Neural crest cell (in vitro differentiated cells): Measurements from ENCODE around the gene SPTLC1. TPM values are rescaled to one million over a fixed set of nuclear protein-coding genes. Genes with fewer than 3 reads are reported as not detected.
"Not testable (repeated sequence)": the region's sequence is repeated elsewhere in the genome, so short reads cannot be mapped to it uniquely, and the experiment has no call there.

Experiments
- DNase-seq: peaks from one replicate; pipeline ENCODE4 v3.0.0; 2021; ENCODE audit warnings: low read depth, mixed read lengths, low spot score
- H3K27ac Mint-ChIP-seq: one replicate; pipeline ENCODE4 v1.8.0; 2021; ENCODE audit warnings: mild to moderate bottlenecking, mixed read lengths; ENCODE audit not compliant: unreplicated experiment
- H3K27me3 Mint-ChIP-seq: 2 replicates; pipeline ENCODE4 v1.8.0; 2021; ENCODE audit warnings: low read depth, mild to moderate bottlenecking, mixed read lengths
- H3K36me3 Mint-ChIP-seq: 2 replicates; pipeline ENCODE4 v1.8.0; 2021; ENCODE audit warnings: low read depth, mild to moderate bottlenecking, mixed read lengths
- H3K4me1 Mint-ChIP-seq: 2 replicates; pipeline ENCODE4 v1.8.0; 2021; ENCODE audit warnings: mixed read lengths
- H3K4me3 Mint-ChIP-seq: one replicate; pipeline ENCODE4 v1.8.0; 2021; ENCODE audit warnings: mild to moderate bottlenecking, mixed read lengths
- H3K9me3 Mint-ChIP-seq: 2 replicates; pipeline ENCODE4 v1.8.0; 2021; ENCODE audit warnings: mixed read lengths
- total RNA-seq: library from RNA; stranded (reverse); gene quantifications from 2 replicates; pipeline ENCODE4 v1.2.1, GENCODE V29; 2021
- TF ChIP-seq, protein P1 (sequence below): fragments of 200-600 bp; sonication (generic); conservative IDR thresholded peaks from 2 replicates; pipeline ENCODE4 v1.5.0; 2021; ENCODE audit warnings: antibody characterized with exemption, mild to moderate bottlenecking

The SPTLC1 gene
- total RNA-seq, 1 donor from 2014 or later = 51.8 TPM

DNA sequence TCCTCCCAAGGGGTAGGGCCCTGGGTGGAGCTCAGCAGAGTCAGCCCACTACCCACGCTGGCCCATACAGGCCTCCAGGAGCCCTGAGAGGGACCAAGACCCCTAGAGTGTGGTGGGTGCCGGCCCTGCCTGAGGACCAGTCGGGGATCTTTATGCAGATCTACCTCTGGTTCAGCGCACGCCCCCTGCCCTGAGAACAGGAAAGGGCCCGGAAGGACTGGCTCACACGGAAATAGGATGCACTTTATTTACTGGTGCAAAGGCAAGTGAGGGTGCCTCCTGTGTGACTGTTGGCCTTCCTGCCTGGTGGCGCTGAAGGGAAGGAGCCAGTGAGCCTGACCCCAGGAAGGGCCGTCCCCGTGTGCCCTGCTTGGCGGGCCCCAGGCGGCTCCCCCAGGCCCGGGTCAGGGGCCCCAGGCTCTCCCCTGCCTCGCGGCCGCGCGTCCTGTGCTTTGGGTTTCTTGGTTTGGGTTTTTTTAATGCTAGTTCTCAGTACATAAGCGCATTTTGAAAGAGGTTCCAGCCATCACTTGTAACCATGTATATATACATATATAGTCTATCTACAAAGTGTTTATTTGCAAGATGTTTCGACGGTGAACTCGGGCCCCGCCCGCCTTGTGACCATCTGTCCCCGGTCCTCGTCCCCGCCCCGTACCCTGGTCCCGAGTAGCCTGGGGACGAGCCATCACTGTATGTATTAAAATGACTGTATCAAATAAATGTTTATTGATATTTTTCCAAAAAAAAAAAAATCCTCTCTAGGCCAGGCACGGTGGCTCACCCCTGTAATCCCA lies 88.8 kb downstream of the SPTLC1 start:
- no peak for DNase-seq
- Mint-ChIP-seq H3K36me3 (peaks cover 6% of the 10 kb centered on the region), H3K9me3 (peaks cover 2% of the 10 kb centered on the region), H3K4me3 (no peak overlapping the region), H3K27me3 (no peaks in the 10 kb centered on the region), H3K4me1 (no peaks in the 10 kb centered on the region), H3K27ac (no peak overlapping the region)
- TF ChIP-seq, protein P1, sequence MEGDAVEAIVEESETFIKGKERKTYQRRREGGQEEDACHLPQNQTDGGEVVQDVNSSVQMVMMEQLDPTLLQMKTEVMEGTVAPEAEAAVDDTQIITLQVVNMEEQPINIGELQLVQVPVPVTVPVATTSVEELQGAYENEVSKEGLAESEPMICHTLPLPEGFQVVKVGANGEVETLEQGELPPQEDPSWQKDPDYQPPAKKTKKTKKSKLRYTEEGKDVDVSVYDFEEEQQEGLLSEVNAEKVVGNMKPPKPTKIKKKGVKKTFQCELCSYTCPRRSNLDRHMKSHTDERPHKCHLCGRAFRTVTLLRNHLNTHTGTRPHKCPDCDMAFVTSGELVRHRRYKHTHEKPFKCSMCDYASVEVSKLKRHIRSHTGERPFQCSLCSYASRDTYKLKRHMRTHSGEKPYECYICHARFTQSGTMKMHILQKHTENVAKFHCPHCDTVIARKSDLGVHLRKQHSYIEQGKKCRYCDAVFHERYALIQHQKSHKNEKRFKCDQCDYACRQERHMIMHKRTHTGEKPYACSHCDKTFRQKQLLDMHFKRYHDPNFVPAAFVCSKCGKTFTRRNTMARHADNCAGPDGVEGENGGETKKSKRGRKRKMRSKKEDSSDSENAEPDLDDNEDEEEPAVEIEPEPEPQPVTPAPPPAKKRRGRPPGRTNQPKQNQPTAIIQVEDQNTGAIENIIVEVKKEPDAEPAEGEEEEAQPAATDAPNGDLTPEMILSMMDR = no peak

DNA sequence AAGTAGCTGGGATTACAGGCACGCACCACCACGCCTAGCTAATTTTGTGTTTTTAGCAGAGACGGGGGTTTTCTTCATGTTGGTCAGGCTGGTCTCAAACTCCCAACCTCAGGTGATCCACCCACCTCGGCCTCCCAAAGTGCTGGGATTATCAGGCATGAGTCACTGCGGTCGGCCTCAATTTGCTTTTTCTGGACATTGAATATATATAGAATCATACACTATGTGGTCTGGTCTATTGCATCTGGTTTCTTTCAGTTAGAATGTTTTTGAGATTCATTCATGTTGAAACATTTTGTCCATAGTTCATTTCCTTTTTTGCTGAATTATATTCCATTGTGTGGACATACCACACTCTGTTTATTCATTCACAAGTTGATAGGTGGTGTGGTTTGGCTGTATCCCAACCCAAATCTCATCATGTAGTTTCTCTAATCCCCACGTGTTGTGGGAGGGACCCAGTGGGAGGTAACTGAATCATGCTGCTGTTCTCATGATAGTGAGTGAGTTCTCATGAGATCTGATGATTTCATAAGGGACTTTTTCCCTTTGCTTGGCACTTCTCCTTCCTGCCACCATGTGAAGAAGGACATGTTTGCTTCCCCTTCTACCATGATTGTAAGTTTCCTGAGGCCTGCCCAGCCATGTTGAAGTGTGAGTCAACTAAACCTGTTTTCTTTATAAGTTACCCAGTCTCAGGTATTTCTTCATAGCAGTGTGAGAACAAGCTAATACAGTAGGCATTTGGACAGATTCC lies 93.2 kb downstream of the SPTLC1 start:
- not testable (repeated sequence) for H3K9me3 Mint-ChIP-seq, H3K4me1 Mint-ChIP-seq, DNase-seq, H3K27ac Mint-ChIP-seq, H3K36me3 Mint-ChIP-seq, H3K27me3 Mint-ChIP-seq, H3K4me3 Mint-ChIP-seq

DNA sequence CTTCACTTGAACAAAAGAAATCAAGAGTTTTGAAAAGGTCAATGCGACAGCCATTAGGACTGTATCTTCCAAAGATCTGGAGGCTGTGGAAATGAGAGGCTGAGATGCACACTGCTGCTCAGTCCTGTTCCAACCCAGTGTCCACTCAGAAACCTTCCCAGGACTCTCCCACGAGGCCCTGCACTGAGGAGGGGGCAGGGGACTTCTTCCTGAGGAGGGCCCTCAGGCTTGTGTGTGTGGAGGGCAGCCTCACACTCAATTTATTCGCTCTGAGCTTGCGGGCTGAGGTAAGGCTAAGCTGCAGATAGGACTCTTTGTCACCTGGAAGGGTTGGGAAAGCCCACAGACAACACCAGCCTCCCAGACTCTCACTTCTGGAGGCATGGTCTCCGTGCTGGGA lies 95.6 kb downstream of the SPTLC1 start:
- DNase-seq = no peak
- no peaks in the 10 kb centered on the region for H3K4me1 Mint-ChIP-seq
- H3K4me3 Mint-ChIP-seq = no peak overlapping the region
- TF ChIP-seq, protein P1 = no peak
- H3K27ac Mint-ChIP-seq = no peak overlapping the region
- H3K9me3 Mint-ChIP-seq = peaks cover 4% of the 10 kb centered on the region
- no peaks in the 10 kb centered on the region for H3K27me3 Mint-ChIP-seq
- H3K36me3 Mint-ChIP-seq = peaks cover 2% of the 10 kb centered on the region

DNA sequence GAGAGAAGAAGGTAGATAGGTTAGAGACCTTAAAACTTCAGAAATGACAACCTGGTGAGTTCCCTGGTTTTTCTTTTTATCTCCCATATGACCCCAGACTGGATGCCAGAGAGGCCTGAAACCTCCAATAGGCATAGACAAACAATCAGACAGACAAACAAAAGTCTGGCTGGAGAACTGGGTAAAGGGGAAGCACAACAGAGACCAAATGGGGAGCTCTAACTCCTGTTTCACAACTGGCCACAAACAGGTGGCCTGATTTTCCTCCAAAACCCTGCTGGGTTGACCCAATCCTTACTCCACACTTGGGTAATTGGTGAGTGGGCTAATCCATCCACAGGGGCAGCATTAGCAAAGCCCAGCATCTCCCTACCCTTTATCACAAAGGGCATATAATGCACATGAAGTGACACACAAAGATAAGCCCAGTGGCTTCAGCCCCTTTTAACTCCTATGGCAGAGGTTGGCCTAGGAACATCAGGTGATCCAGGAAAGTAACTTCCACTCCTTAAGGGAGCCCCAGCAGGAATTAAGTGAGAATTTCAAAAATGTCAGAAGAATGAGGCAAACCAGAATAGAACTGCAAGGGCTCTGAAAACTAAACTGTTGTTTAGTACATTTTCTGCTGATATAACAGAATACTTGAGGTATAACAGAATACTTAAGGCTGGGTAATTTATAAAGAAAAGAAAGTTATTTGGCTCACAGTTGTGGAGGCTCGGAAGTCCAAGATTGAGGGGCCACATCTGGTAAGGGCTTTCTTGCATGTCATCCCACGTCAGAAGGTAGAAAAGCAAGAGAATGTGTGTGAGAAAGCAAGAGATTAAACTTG lies 104.3 kb downstream of the SPTLC1 start:
- Mint-ChIP-seq H3K27me3 (no peaks in the 10 kb centered on the region), H3K27ac (no peak overlapping the region), H3K9me3 (peaks cover 11% of the 10 kb centered on the region), H3K4me3 (no peak overlapping the region), H3K36me3 (no peaks in the 10 kb centered on the region), H3K4me1 (no peaks in the 10 kb centered on the region)
- DNase-seq = no peak
- TF ChIP-seq, protein P1 = no peak

DNA sequence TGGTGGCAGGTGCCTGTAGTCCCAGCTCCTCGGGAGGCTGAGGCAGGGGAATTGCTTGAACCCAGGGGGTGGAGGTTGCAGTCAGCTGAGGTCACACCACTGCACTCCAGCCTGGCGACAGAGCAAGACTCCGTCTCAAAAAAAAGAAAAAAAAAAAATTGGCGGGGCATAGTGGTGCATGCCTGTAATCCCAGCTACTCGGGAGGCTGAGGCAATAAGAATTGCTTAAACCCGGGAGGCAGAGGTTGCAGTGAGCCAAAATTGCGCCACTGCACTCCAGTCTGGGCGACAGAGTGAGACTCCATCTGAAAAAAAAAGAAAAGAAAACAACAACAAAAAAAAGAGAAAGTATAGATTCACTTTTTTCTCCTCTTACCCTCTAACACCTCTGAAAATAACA lies 105.0 kb downstream of the SPTLC1 start:
- H3K4me1 Mint-ChIP-seq, H3K27ac Mint-ChIP-seq, H3K36me3 Mint-ChIP-seq, DNase-seq, H3K27me3 Mint-ChIP-seq, H3K4me3 Mint-ChIP-seq: not testable (repeated sequence)
- H3K9me3 Mint-ChIP-seq = peaks cover 11% of the 10 kb centered on the region

DNA sequence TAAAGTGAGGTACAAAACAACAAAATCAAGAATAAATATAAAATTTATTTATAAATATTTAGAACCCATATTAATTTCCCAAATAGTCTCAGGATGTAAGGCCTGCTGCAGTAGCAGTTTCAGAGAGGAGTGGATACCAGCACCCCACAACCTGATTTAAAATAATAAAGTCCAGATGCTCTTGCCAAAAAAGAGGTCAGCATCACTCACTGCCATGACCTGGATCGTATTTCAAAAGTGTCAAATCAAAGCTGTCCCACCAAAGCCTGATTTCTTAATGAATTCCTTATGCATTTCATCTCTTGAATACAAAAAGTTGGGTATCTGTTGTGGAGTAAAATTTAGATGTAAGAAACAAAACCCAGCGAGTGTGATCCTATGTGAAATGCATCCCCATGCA lies 107.2 kb downstream of the SPTLC1 start:
- H3K9me3 Mint-ChIP-seq = peaks cover 3% of the 10 kb centered on the region
- no peak for DNase-seq
- TF ChIP-seq, protein P1 = no peak
- no peaks in the 10 kb centered on the region for H3K4me1 Mint-ChIP-seq
- H3K36me3 Mint-ChIP-seq = no peaks in the 10 kb centered on the region
- no peak overlapping the region for H3K4me3 Mint-ChIP-seq
- H3K27ac Mint-ChIP-seq = no peak overlapping the region
- no peaks in the 10 kb centered on the region for H3K27me3 Mint-ChIP-seq
